TTC549 (cell line): ENCODE measurements around the gene FCGR3A.
A peak's percentile ranks its signal among the peaks of the same experiment; 100 is the strongest.
"Not testable (repeated sequence)": the region's sequence is repeated elsewhere in the genome, so short reads cannot be mapped to it uniquely, and the experiment has no call there.

ENCODE experiments used
- FAIRE-seq: peaks from 2 replicates; lab custom pipeline; 2012; peaks lifted over from hg19 to GRCh38; lab: Jason Lieb, UNC

Gene FCGR3A

DNA sequence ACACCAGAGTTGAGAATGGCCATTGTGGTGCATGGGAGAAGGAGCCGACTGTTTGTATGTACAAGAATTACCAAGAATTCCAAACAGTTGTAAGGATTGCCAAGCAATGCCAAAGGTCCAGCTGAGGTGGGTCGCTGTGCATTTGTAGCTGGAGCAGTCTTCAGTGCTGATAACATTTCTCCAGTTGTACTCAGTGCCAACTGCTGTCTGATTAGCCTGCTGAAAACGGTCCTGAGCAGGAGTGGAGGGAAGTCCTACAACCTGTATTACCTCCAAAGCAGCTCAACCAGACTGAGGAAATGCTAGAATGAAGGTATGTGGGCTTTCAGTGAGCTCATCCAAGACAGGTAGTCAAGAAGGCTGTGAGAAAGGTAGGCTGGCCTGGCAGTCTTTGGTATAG, 6.5 kb upstream of the FCGR3A start:
- FAIRE-seq = not testable (repeated sequence)

DNA sequence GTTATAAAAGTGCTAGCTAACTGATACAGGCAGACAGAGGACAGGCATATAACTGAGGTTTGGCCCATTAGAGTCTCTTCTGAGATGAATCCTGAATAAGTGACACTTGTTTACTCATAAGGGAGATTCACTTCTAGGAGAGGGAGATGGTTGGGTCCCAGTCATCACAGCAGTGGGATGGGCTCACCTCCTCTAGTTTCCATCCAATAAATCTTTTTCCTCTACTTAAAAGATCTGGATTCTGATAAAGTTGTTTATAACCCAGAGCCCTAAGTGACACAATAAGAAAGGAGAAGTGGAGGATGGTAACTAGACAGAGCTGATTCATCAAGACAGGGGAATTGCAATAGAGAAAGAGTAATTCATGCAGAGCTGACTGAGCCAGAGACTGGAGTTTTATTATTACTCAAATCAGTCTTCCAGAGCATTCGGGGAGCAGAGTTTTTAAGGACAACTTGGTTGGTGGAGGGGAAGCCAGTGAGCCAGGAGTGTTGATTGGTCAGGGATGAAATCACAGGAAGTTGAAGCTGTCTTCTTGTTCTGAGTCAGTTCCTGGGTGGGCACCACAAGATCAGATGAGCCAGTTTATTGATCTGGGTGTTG, 5.3 kb upstream of the FCGR3A start:
- not testable (repeated sequence) for FAIRE-seq

DNA sequence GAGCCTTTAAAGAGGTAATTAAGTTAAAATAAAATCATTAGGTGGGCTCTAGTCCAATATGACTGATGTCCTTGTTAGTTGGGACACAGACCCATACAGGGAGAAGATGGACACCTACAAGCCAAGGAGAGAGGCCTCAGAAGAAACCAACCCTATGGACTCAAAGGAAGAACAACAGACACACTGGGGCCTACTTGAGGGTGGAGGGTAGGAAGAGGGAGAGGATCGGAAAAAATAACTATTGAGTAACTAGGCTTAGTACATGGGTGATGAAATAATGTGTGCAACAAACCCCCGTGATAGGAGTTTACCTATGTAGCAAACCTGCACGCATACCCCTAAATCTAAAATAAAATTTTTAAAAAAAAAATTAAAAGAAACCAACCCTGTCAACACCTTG, 4.7 kb upstream of the FCGR3A start:
- FAIRE-seq = not testable (repeated sequence)

DNA sequence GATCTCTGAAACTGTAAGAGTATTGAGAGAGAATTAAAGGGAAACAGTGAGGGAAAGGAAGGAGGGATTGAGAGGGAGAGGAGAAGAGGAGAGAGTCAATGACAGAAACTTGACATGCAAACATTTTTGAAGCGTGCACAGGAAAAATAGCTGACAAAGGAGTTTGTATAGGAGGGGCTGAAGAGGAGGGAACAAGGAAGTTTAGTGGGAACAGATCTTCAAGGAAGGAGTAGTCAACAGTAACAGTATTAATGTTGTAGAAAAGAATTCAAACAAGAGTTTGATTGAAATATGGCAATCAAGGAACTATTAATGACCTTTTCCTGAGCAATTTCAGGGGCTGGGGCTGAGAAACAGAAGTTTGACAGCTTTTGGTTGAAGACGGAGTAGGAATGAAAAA, 4.0 kb upstream of the FCGR3A start:
- not testable (repeated sequence) for FAIRE-seq

- not testable (repeated sequence) for FAIRE-seq
Observed at GRCh38 chr1:161550942-161551341, 1.3 kb upstream of the FCGR3A start.

- not testable (repeated sequence) for FAIRE-seq
Observed at GRCh38 chr1:161548749-161549406, 740 bp downstream of the FCGR3A start.

DNA sequence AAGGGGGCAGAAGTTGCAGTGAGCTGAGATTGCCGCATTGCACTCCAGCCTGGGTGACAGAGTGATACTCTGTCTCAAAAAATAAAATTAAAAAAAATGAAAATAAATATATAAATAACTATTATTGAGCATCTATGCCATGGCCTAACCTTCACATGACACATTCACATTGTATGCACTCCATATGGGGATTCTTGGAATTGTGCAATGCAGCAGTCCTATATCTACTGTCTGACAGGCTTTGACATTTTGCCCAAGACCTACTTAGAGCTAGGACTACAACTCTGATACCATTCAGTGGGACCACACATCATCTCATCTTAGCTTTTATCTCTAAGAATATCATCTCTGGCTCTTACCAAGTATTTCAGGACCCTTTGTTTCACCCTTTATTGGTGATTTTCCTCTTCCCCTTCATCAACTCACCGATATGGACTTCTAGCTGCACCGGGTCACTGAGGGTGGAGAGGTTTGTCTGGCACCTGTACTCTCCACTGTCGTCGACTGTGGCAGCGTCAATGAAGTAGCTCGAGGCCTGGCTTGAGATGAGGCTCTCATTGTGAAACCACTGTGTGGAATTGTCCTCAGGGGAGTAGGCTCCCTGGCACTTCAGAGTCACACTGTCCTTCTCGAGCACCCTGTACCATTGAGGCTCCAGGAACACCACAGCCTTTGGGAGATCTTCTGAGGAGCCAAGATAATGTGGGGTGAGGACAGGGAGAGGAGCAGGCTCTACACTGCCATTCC, 1.4 kb downstream of the FCGR3A start:
- FAIRE-seq = not testable (repeated sequence)

DNA sequence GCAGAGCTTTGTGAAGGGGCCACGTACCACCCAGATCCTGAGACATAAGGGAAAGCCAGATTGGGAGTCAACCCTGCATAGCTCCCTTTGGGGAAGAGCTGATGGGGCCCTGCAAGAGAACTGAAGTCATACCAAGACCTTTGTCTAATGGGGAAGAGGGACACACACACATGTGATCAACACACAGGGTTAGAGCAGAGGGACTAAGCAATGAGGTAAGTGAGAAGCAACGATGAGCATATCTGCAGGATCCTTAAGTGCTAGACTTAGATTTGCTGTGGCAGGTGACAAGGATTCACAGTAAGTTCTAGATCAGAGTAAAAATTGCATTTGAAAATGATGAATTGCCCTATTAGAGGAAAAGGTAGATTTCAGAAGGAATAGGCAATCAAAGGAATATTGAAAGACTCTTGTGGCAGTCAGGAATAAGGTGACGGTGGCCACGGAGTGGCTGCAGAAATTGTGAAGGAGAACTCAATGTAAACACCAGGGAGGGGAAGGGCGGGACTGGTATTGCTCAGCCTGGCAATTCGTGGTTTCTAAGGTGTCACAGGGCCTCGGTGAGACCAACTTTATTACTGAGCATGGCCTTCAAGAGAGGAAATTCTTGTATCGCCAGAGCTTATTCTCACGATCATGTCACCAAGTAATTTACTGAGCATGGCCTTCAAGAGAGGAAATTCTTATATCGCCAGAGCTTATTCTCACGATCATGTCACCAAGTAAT, 4.5 kb downstream of the FCGR3A start:
- not testable (repeated sequence) for FAIRE-seq

DNA sequence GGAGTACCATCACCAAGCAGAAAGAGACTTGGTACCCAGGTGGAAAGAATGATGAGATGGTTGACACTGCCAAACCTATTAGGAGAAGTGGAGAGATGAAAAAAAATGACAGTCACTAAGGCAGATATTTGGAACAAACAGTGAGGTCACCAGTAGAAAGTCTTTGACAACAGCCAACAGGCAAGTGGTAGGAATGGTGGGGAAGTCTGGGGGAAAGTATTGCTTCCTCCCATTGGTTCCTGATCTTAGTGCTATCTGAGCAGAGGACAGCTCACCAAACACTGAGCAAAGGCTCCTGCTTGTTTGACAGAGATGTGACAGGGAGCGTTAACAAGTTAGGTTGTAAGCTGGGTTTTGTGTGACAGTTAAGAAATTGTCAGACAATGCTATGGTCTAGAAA, 6.5 kb downstream of the FCGR3A start:
- not testable (repeated sequence) for FAIRE-seq

GRCh38 chr1:161542091-161542559, 7.5 kb downstream of the FCGR3A start:
- FAIRE-seq = not testable (repeated sequence)

- FAIRE-seq = not testable (repeated sequence)
Observed at GRCh38 chr1:161540570-161540960, 9.1 kb downstream of the FCGR3A start.

- FAIRE-seq = peak; percentile 87
Observed at GRCh38 chr1:161539731-161540569, 9.7 kb downstream of the FCGR3A start.

- FAIRE-seq = not testable (repeated sequence)
Observed at GRCh38 chr1:161538925-161539479, 10.6 kb downstream of the FCGR3A start.

GRCh38 chr1:161537068-161537669, 12.4 kb downstream of the FCGR3A start:
- not testable (repeated sequence) for FAIRE-seq

DNA sequence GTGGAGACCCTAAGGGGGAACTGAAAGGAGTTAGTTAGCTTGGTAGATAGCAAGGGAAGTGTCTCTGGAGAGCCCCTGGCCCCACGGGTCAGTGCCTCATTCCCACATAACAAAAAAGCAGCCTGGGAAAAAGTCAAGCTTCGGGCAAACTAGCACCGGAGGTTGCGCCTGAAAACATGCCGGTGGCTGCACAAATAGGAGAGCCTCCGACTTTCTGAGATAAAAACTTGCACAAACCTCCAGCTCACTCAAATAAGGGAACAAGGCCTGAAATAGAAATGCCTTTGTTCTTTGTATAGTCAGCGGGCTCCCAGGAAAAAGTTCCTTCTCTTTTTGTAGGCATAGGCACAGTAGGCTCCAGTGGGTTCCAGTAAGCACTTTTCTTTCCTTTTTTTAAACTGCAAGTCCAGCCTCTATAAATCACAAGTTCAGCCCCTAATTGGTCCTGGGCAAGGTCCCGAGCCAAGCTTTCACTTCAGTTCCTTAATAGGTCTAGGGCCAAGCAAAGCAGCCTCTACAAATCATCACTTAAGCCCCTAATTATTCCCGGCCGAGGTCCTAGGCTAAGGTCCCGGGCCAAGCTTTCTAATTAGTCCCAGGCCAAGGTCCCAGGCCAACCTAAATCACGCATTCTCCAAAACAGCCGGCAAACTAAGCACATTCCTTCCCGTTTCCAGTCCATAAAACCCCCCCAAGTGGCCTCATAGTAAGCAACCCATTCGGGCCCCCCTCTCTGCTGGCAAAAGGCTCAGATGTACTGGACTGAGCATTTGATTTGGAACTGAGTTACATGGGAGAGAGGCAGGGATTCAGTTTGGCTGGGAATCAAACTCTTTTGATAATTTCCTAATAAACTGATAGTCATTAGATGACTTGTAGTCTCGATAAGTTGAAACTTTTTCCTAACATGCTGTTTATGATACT, 16.7 kb downstream of the FCGR3A start:
- FAIRE-seq = peak; percentile 76

- no peak for FAIRE-seq
Observed at GRCh38 chr1:161531986-161532643, 17.5 kb downstream of the FCGR3A start.

GRCh38 chr1:161530671-161531641, 18.7 kb downstream of the FCGR3A start:
- FAIRE-seq = peak; percentile 98

- peak; percentile 87 for FAIRE-seq
Observed at GRCh38 chr1:161530158-161530557, 19.5 kb downstream of the FCGR3A start.
